Neural progenitor cell (in vitro differentiated cells): ENCODE data around the gene GGNBP2. TPM values are rescaled to one million over a fixed set of nuclear protein-coding genes. Genes with fewer than 3 reads are reported as not detected.

Source experiments
- DNase-seq: peaks from one replicate; pipeline ENCODE4 v3.0.0-alpha.2; 2016; ENCODE audit warnings: low spot score
- H2AFZ ChIP-seq: fragments of 200-600 bp; sonication (generic); replicated peaks from 2 replicates; pipeline ENCODE4 v1.6.1; 2016; ENCODE audit warnings: antibody characterized with exemption
- H3F3A ChIP-seq: fragments of 200-600 bp; sonication (generic); 2 replicates; pipeline ENCODE4 v1.6.1; 2016; ENCODE audit warnings: antibody characterized with exemption, low read depth
- H3K27ac ChIP-seq: fragments of 200-600 bp; sonication (generic); 2 replicates; pipeline ENCODE4 v1.5.1; 2016; ENCODE audit warnings: mild to moderate bottlenecking
- H3K27me3 ChIP-seq: fragments of 200-600 bp; sonication (generic); 2 replicates; pipeline ENCODE4 v1.6.1; 2016; ENCODE audit warnings: mild to moderate bottlenecking, moderate library complexity
- H3K36me3 ChIP-seq: fragments of 200-600 bp; sonication (generic); 2 replicates; pipeline ENCODE4 v1.5.1; 2016
- H3K4me1 ChIP-seq: fragments of 200-600 bp; sonication (generic); 2 replicates; pipeline ENCODE4 v1.6.1; 2016; ENCODE audit warnings: mixed run types
- H3K4me2 ChIP-seq: fragments of 200-600 bp; sonication (generic); 2 replicates; pipeline ENCODE4 v1.6.1; 2016
- H3K4me3 ChIP-seq: fragments of 200-600 bp; sonication (generic); 2 replicates; pipeline ENCODE4 v1.5.1; 2016
- H3K79me2 ChIP-seq: fragments of 200-600 bp; sonication (generic); 2 replicates; pipeline ENCODE4 v1.6.1; 2016; ENCODE audit warnings: low read depth
- H3K9ac ChIP-seq: fragments of 200-600 bp; sonication (generic); 2 replicates; pipeline ENCODE4 v1.6.1; 2016
- H3K9me3 ChIP-seq: fragments of 200-600 bp; sonication (generic); 2 replicates; pipeline ENCODE4 v1.5.1; 2016; ENCODE audit warnings: low read depth
- H4K20me1 ChIP-seq: fragments of 200-600 bp; sonication (generic); 2 replicates; pipeline ENCODE4 v1.6.1; 2016; ENCODE audit warnings: low read depth
- H3K27ac Mint-ChIP-seq: 3 replicates; pipeline ENCODE4 v1.8.0; 2021; ENCODE audit warnings: mixed read lengths
- H3K27me3 Mint-ChIP-seq: 2 replicates; pipeline ENCODE4 v1.8.0; 2022; ENCODE audit warnings: low read depth, mild to moderate bottlenecking, inconsistent platforms, moderate library complexity, mixed read lengths; ENCODE audit not compliant: insufficient read depth
- H3K36me3 Mint-ChIP-seq: 3 replicates; pipeline ENCODE4 v1.8.0; 2021; ENCODE audit warnings: mixed read lengths
- H3K4me1 Mint-ChIP-seq: 3 replicates; pipeline ENCODE4 v1.8.0; 2021; ENCODE audit warnings: mixed read lengths
- H3K4me3 Mint-ChIP-seq: 3 replicates; pipeline ENCODE4 v1.8.0; 2021; ENCODE audit warnings: mild to moderate bottlenecking, moderate library complexity, mixed read lengths
- H3K9me3 Mint-ChIP-seq: 3 replicates; pipeline ENCODE4 v1.8.0; 2020; ENCODE audit warnings: mixed read lengths
- EZH2 ChIP-seq: fragments of 200-600 bp; sonication (generic); IDR thresholded peaks from 2 replicates; pipeline ENCODE4 v1.6.1; 2017; ENCODE audit warnings: antibody characterized with exemption, mild to moderate bottlenecking, moderate library complexity
- EZH2phosphoT487 ChIP-seq: fragments of 200-600 bp; sonication (generic); IDR thresholded peaks from 2 replicates; pipeline ENCODE4 v1.6.1; 2017; ENCODE audit warnings: antibody characterized with exemption
- total RNA-seq: library from RNA; depleted of rRNA; stranded (reverse); fragments of >200 nt; gene quantifications from 2 replicates; pipeline ENCODE4 v1.2.3, GENCODE V29; 2015; ENCODE audit warnings: low replicate concordance
- TF ChIP-seq, protein P1 (sequence below): fragments of 200-600 bp; sonication (generic); IDR thresholded peaks from 2 replicates; pipeline ENCODE4 v1.5.1; 2017; ENCODE audit warnings: antibody characterized with exemption, mild to moderate bottlenecking

Gene GGNBP2
- total RNA-seq, 1 donor from 2014 or later = 79.5 TPM

DNA sequence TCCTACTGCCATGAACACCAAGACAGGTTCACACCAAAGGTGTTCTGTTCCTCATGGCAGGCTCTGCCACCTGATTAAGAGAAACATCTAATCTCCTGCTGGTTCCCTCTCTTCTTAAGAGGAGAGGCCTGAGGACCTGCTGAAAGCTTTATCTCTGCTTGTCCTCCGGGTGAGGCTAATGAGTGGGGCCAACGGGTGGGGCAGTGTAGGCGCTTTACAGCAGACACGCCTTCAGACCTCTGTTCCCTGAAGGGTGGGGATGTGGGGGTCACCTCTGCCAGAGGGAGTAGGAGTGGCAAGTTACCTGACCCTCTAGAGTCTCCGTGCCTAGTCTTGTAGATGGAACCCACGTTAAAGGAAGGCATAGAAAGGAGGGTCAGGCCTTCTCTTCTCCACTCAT, 52.5 kb downstream of the GGNBP2 start:
- Mint-ChIP-seq H3K9me3 (no peaks in the 10 kb centered on the region), H3K27ac (no peak overlapping the region), H3K4me1 (peaks cover 28% of the 10 kb centered on the region), H3K4me3 (no peak overlapping the region), H3K27me3 (peaks cover 10% of the 10 kb centered on the region), H3K36me3 (peaks cover 14% of the 10 kb centered on the region)
- no peak for DNase-seq
- Histone ChIP-seq H3K4me3 (no peak overlapping the region), H3K9me3 (no peaks in the 10 kb centered on the region), H3K27ac (no peak overlapping the region), H3K27me3 (peaks cover 3% of the 10 kb centered on the region), H3K4me2 (no peak overlapping the region), H3K4me1 (peaks cover 21% of the 10 kb centered on the region), H3K79me2 (peaks cover 24% of the 10 kb centered on the region), H3K36me3 (no peaks in the 10 kb centered on the region), H3F3A (peaks cover 26% of the 10 kb centered on the region), H3K9ac (no peak overlapping the region), H2AFZ (no peak overlapping the region), H4K20me1 (peaks cover 15% of the 10 kb centered on the region)
- TF ChIP-seq EZH2phosphoT487 (no peak), EZH2 (no peak)
- TF ChIP-seq, protein P1, sequence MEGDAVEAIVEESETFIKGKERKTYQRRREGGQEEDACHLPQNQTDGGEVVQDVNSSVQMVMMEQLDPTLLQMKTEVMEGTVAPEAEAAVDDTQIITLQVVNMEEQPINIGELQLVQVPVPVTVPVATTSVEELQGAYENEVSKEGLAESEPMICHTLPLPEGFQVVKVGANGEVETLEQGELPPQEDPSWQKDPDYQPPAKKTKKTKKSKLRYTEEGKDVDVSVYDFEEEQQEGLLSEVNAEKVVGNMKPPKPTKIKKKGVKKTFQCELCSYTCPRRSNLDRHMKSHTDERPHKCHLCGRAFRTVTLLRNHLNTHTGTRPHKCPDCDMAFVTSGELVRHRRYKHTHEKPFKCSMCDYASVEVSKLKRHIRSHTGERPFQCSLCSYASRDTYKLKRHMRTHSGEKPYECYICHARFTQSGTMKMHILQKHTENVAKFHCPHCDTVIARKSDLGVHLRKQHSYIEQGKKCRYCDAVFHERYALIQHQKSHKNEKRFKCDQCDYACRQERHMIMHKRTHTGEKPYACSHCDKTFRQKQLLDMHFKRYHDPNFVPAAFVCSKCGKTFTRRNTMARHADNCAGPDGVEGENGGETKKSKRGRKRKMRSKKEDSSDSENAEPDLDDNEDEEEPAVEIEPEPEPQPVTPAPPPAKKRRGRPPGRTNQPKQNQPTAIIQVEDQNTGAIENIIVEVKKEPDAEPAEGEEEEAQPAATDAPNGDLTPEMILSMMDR = no peak

DNA sequence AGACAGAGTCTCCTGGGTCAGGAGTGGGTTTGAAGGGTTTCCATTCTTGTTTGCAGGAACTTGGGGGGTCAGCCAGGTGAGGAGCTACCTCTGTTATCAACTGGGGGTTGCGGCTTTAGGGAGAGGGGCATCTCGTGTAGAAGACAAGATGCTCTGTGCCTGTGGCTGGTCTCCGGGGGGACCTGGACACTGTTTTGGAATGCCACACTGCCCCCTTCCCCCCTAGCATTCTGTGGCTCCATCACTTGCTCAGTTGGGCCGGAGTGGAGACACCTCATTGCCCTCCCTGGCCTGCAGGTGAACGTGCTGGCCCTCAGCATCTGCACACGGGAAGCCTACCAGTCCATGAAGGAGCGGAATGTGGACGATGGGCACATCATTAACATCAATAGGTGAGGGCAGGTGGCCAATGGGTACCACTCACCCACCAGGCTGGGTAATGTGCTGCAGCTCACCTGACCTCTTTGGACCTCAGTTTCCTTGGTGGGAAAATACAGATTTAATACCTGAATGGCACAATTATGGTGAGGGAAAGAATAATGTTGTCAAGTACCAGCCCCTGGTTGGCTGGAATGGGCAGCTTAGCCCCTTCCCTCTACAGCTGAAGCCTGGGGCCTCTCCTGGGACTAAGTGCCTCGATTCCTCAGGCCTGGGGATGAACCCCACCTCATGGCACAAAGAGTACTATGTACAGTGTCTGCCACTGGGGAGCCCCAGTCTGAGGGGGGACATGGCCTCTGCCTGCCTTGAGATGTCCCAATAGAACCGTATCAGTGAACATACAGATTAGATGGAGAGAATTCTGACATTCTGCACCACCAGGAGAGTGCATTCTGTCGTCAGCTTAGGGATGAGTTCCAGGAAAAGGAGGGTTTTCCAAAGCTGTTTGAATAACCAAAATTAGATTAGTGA, 53.4 kb downstream of the GGNBP2 start:
- Mint-ChIP-seq H3K27me3 (peaks cover 9% of the 10 kb centered on the region), H3K27ac (no peak overlapping the region)

DNA sequence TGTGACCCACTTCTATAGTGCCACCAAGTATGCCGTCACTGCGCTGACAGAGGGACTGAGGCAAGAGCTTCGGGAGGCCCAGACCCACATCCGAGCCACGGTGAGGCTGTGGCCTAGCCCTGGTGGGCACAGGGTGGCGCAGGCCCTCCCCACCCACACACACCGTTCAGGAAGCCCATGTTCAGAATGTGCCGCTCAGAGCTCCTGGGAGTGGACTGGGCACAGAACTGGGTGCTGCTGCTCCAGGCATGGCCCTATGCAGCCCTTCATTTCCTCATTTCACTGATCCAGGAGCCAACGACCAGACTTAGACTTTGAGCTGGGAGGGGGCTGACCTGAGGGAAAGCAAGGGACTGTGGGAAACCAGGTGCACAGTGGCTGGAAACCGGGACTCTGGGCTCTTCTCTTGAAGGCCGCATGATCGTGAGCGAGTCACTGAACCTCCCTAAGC, 54.3 kb downstream of the GGNBP2 start:
- H3K4me3 Mint-ChIP-seq = no peak overlapping the region
- H3K36me3 ChIP-seq = no peaks in the 10 kb centered on the region
- no peak overlapping the region for H3K4me2 ChIP-seq
- H3K27ac Mint-ChIP-seq = no peak overlapping the region
- no peak overlapping the region for H2AFZ ChIP-seq
- DNase-seq = no peak
- peaks cover 17% of the 10 kb centered on the region for H3K4me1 ChIP-seq
- H3K4me1 Mint-ChIP-seq = peaks cover 21% of the 10 kb centered on the region
- no peak overlapping the region for H3K9ac ChIP-seq
- peaks cover 12% of the 10 kb centered on the region for H4K20me1 ChIP-seq
- H3K36me3 Mint-ChIP-seq = peaks cover 14% of the 10 kb centered on the region
- H3K27me3 Mint-ChIP-seq = peaks cover 8% of the 10 kb centered on the region
- no peak overlapping the region for H3K4me3 ChIP-seq
- H3K9me3 Mint-ChIP-seq = no peaks in the 10 kb centered on the region
- H3K79me2 ChIP-seq = peaks cover 16% of the 10 kb centered on the region
- no peaks in the 10 kb centered on the region for H3K9me3 ChIP-seq
- peaks cover 8% of the 10 kb centered on the region for H3K27me3 ChIP-seq
- TF ChIP-seq EZH2 (no peak), EZH2phosphoT487 (no peak)
- TF ChIP-seq, protein P1 = no peak
- peaks cover 28% of the 10 kb centered on the region for H3F3A ChIP-seq
- no peak overlapping the region for H3K27ac ChIP-seq

More for the DNA sequence above, 53.4 kb downstream of the GGNBP2 start:
- Histone ChIP-seq H3K4me2 (no peak overlapping the region), H3K36me3 (no peaks in the 10 kb centered on the region), H3K4me3 (no peak overlapping the region), H3K4me1 (peaks cover 21% of the 10 kb centered on the region), H3K79me2 (peaks cover 23% of the 10 kb centered on the region), H3K27me3 (peaks cover 8% of the 10 kb centered on the region), H3K9me3 (no peaks in the 10 kb centered on the region), H2AFZ (no peak overlapping the region), H3K9ac (no peak overlapping the region), H4K20me1 (peaks cover 11% of the 10 kb centered on the region), H3F3A (peaks cover 23% of the 10 kb centered on the region), H3K27ac (no peak overlapping the region)
- Mint-ChIP-seq H3K4me1 (peaks cover 28% of the 10 kb centered on the region), H3K4me3 (no peak overlapping the region), H3K36me3 (peaks cover 14% of the 10 kb centered on the region), H3K9me3 (no peaks in the 10 kb centered on the region)
- no peak for TF ChIP-seq EZH2phosphoT487
- no peak for TF ChIP-seq EZH2
- TF ChIP-seq, protein P1 = no peak
- DNase-seq = no peak
